B cell (primary cell): ENCODE results near the gene PSMD1. TPM values are rescaled to one million over a fixed set of nuclear protein-coding genes. Genes with fewer than 3 reads are reported as not detected.

Experiments
- ATAC-seq: fragments of 200-7000 bp; cut with Tn5 transposase; one replicate; pipeline ENCODE4 v1.10.0; 2021; ENCODE audit warnings: low read depth, mild to moderate bottlenecking, moderate number of reproducible peaks, moderate library complexity
- CTCF ChIA-PET: fragments of 350-600 bp; sonication (Branson Sonifier 250); formaldehyde crosslinking; loops from one replicate; lab custom pipeline; 2021; ENCODE audit warnings: antibody characterized with exemption, inconsistent platforms; lab: Charles Lee
- POLR2A ChIA-PET: fragments of 350-600 bp; sonication (Branson Sonifier 250); formaldehyde crosslinking; loops from one replicate; lab custom pipeline; 2021; ENCODE audit warnings: antibody characterized with exemption; lab: Charles Lee
- DNase-seq: peaks from one replicate; pipeline ENCODE4 v3.0.0; 2013
- H2AFZ ChIP-seq: 2 replicates; pipeline ENCODE4 v1.6.1; 2012; ENCODE audit warnings: mild to moderate bottlenecking, low read depth, low read length; ENCODE audit not compliant: insufficient read depth, poor library complexity, severe bottlenecking
- H3K27ac ChIP-seq, 2 donors: 1 replicate in 1 of 2; 2 replicates in 1 of 2; pipeline ENCODE4 v1.5.1; 2012 to 2013; ENCODE audit warnings: low read length in 2 of 2, mild to moderate bottlenecking in 2 of 2, moderate library complexity in 1 of 2
- H3K27me3 ChIP-seq, 4 experiments: fragments of 200-600 bp in 1 of 4; sonication (generic) in 1 of 4; replicated peaks in 1 of 4; 1 replicate in 2 of 4; 2 replicates in 2 of 4; pipeline versions ENCODE4 v1.6.1 to v1.7.0; 2013 to 2016; ENCODE audit warnings: low read length in 3 of 4, mild to moderate bottlenecking in 2 of 4, mixed read lengths in 1 of 4, moderate library complexity in 1 of 4; ENCODE audit not compliant: insufficient read depth in 4 of 4, control insufficient read depth in 3 of 4; ENCODE audit errors: control extremely low read depth in 1 of 4
- H3K36me3 ChIP-seq, 2 experiments: replicated peaks in 1 of 2; 1 replicate in 1 of 2; 2 replicates in 1 of 2; pipeline versions ENCODE4 v1.6.1 to v1.7.1; 2013; ENCODE audit warnings: low read length in 1 of 2; ENCODE audit not compliant: insufficient read depth in 2 of 2, control insufficient read depth in 1 of 2; ENCODE audit errors: control extremely low read depth in 1 of 2, extremely low read depth in 1 of 2
- H3K4me1 ChIP-seq, 2 donors: fragments of 200-600 bp in 1 of 2; sonication (generic) in 1 of 2; 1 replicate in 1 of 2; 2 replicates in 1 of 2; pipeline versions ENCODE4 v1.5.1 to v1.6.1; 2013 to 2017; ENCODE audit warnings: low read length in 2 of 2; ENCODE audit not compliant: control insufficient read depth in 2 of 2, insufficient read depth in 2 of 2
- H3K4me2 ChIP-seq: replicated peaks from 2 replicates; pipeline ENCODE3; 2012; ENCODE audit warnings: mild to moderate bottlenecking, low read depth, low read length; ENCODE audit not compliant: poor library complexity, severe bottlenecking
- H3K4me3 ChIP-seq, 5 experiments: fragments of 200-600 bp in 1 of 5; sonication (generic) in 1 of 5; 1 replicate in 3 of 5; 2 replicates in 2 of 5; pipeline versions ENCODE4 v1.5.1 to v1.7.0; 2011 to 2016; ENCODE audit warnings: low read length in 4 of 5, mild to moderate bottlenecking in 4 of 5, low read depth in 2 of 5, control low read depth in 1 of 5, moderate library complexity in 1 of 5; ENCODE audit not compliant: insufficient read depth in 1 of 5; ENCODE audit errors: control extremely low read depth in 1 of 5, extremely low read depth in 1 of 5
- H3K79me2 ChIP-seq: fragments of 200-600 bp; sonication (generic); one replicate; pipeline ENCODE4 v1.6.0; 2016; ENCODE audit warnings: low read length; ENCODE audit not compliant: control insufficient read depth, insufficient read depth
- H3K9ac ChIP-seq: fragments of 200-600 bp; sonication (generic); 2 replicates; pipeline ENCODE4 v1.6.1; 2017; ENCODE audit warnings: mild to moderate bottlenecking, low read length, moderate library complexity
- H3K9me3 ChIP-seq, 3 donors: one replicate each; pipeline versions ENCODE4 v1.6.1 to v1.7.1; 2013; ENCODE audit warnings: low read length in 2 of 3; ENCODE audit not compliant: control insufficient read depth in 2 of 3, insufficient read depth in 1 of 3; ENCODE audit errors: control extremely low read depth in 1 of 3
- H4K20me1 ChIP-seq: 2 replicates; pipeline ENCODE4 v1.6.0; 2012; ENCODE audit warnings: mild to moderate bottlenecking, low read length; ENCODE audit not compliant: insufficient read depth, control insufficient read depth, poor library complexity, severe bottlenecking
- H3K27ac Mint-ChIP-seq: one replicate; pipeline ENCODE4 v1.8.0; 2021; ENCODE audit warnings: mixed read lengths
- H3K27me3 Mint-ChIP-seq: one replicate; pipeline ENCODE4 v1.8.0; 2021; ENCODE audit warnings: mixed read lengths
- H3K4me1 Mint-ChIP-seq: one replicate; pipeline ENCODE4 v1.8.0; 2021; ENCODE audit warnings: mixed read lengths
- H3K4me3 Mint-ChIP-seq: one replicate; pipeline ENCODE4 v1.8.0; 2021; ENCODE audit warnings: mixed read lengths
- H3K9me3 Mint-ChIP-seq: one replicate; pipeline ENCODE4 v1.8.0; 2022; ENCODE audit warnings: mixed read lengths; ENCODE audit not compliant: insufficient read depth
- CTCF ChIP-seq: fragments of 200-600 bp; IDR thresholded peaks from one replicate; pipeline ENCODE4 v1.8.0; 2022; ENCODE audit warnings: antibody characterized with exemption, mild to moderate bottlenecking
- EZH2 ChIP-seq: IDR thresholded peaks from 2 replicates; pipeline ENCODE4 v1.6.1; 2012; ENCODE audit warnings: borderline replicate concordance, low read depth, mild to moderate bottlenecking, moderate library complexity, low read length; ENCODE audit not compliant: insufficient read depth, poor library complexity, severe bottlenecking
- WGBS: methylation state at CpG from one replicate; pipeline ENCODE4 v1.1.5; 2013; ENCODE audit warnings: missing lambda C conversion rate; ENCODE audit not compliant: insufficient coverage; 5-methylcytosine and 5-hydroxymethylcytosine counted together
- intact Hi-C: fragments of 100-400 bp; cut with micrococcal nuclease; formaldehyde crosslinking; loops from one replicate; pipeline ENCODE4 v1.10.0; 2022
- polyA plus RNA-seq: library from polyadenylated mRNA; depleted of rRNA; stranded (reverse); fragments of >200 nt; gene quantifications from 2 replicates; pipeline ENCODE4 v1.2.3, GENCODE V29; 2012
- total RNA-seq, 2 donors: library from RNA; stranded (reverse); fragments of 120-200 nt in 1 of 2; gene quantifications; 1 replicate in 1 of 2; 2 replicates in 1 of 2; pipeline versions ENCODE4 v1.2.3 to v1.2.4, GENCODE V29; 2013 to 2022

Gene PSMD1
- total and polyA plus RNA-seq, 2 donors (not counting 1 experiment from before 2014, with no cell fraction given), result 21.5 to 48.2 TPM

DNA sequence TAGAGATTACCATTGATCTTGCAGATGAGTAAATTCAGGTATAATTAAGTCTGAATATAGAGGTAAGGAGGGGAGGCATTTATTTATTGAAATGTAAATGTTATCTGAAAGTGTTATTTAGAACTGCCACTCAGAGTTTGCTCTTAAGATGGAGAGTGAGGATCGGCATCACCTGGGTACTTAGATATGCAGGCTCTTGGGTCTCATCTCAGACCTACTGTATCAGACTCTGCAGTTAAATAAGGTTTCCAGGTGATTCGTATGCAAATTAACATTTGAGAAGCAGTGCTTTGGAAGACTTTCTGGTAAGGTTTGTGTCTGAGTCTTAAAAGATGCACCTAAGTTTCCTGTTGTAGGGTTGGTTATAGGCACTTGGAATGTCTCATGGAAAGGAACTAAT lies 59.0 kb downstream of the PSMD1 start:
- 89% methylated on average over 1 of the region's 2 CpGs for WGBS
- CTCF ChIA-PET, result interaction anchor here (1.0 to 1.2 kb wide), 2 partner anchors 12 to 336 kb away, joined by 3 to 4 read pairs; no protein-coding TSS in a partner anchor
- Histone ChIP-seq H3K27me3 (no peaks in the 10 kb centered on the region), H3K27ac (no peak overlapping the region), H3K9ac (no peak overlapping the region), H3K4me2 (no peak overlapping the region), H3K36me3 (peaks cover 0 to 3% of the 10 kb centered on the region in 2 experiments), H3K79me2 (no peaks in the 10 kb centered on the region), H3K4me3 (no peak overlapping the region), H3K9me3 (no peaks in the 10 kb centered on the region), H3K4me1 (no peaks in the 10 kb centered on the region), H4K20me1 (no peaks in the 10 kb centered on the region), H2AFZ (no peak overlapping the region)
- intact Hi-C loops, result no loop called here
- no peaks in the 10 kb centered on the region for H3K27me3 Mint-ChIP-seq
- no peak overlapping the region for H3K4me3 Mint-ChIP-seq
- POLR2A ChIA-PET, result no interaction called here
- no peak for DNase-seq
- no peaks in the 10 kb centered on the region for H3K4me1 Mint-ChIP-seq
- H3K9me3 Mint-ChIP-seq, result no peaks in the 10 kb centered on the region
- no peak overlapping the region for H3K27ac Mint-ChIP-seq
- TF ChIP-seq CTCF, result no peak
- TF ChIP-seq EZH2, result no peak
- ATAC-seq, result no peak

DNA sequence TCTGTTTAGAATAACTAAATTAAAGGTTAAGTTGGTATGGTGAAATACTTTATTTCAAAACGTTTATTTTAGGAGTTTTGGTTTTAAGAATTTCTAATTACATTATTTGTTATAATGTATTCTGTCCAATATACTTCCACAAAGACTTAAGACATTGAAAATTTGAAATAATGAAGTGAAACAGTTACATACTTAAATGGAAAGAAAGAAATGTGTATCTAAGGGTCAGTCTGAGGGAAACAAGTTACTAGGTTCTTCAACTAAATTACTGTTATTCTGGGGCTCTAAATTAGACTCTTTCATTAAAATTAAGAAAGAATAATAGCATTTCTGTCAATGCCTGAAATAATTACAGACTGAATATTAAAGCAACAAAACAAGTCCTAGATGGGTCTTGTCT lies 60.5 kb downstream of the PSMD1 start:
- TF ChIP-seq CTCF (no peak), EZH2 (no peak)
- DNase-seq (no peak), ATAC-seq (no peak)
- H3K4me3 ChIP-seq, result no peak overlapping the region
- H3K27ac ChIP-seq, result no peak overlapping the region
- CTCF ChIA-PET, result no interaction called here
- intact Hi-C loops, result no loop called here
- no peaks in the 10 kb centered on the region for H3K27me3 ChIP-seq
- H4K20me1 ChIP-seq, result no peaks in the 10 kb centered on the region
- no peaks in the 10 kb centered on the region for H3K9me3 ChIP-seq
- H3K4me1 Mint-ChIP-seq, result no peaks in the 10 kb centered on the region
- no peak overlapping the region for H3K4me3 Mint-ChIP-seq
- H3K4me1 ChIP-seq, result no peaks in the 10 kb centered on the region
- H3K4me2 ChIP-seq, result no peak overlapping the region
- peaks cover 0 to 3% of the 10 kb centered on the region in 2 experiments for H3K36me3 ChIP-seq
- POLR2A ChIA-PET, result no interaction called here
- no peak overlapping the region for H3K9ac ChIP-seq
- H2AFZ ChIP-seq, result no peak overlapping the region
- H3K27ac Mint-ChIP-seq, result no peak overlapping the region
- no peaks in the 10 kb centered on the region for H3K79me2 ChIP-seq
- no peaks in the 10 kb centered on the region for H3K27me3 Mint-ChIP-seq
- no peaks in the 10 kb centered on the region for H3K9me3 Mint-ChIP-seq
- WGBS, result no CpG with 5 or more reads among the region's 1 CpG
